ENCODE data around the gene MPP3.
"Not testable (repeated sequence)": the region's sequence is repeated elsewhere in the genome, so short reads cannot be mapped to it uniquely, and the experiment has no call there.

Gene MPP3, protein sequence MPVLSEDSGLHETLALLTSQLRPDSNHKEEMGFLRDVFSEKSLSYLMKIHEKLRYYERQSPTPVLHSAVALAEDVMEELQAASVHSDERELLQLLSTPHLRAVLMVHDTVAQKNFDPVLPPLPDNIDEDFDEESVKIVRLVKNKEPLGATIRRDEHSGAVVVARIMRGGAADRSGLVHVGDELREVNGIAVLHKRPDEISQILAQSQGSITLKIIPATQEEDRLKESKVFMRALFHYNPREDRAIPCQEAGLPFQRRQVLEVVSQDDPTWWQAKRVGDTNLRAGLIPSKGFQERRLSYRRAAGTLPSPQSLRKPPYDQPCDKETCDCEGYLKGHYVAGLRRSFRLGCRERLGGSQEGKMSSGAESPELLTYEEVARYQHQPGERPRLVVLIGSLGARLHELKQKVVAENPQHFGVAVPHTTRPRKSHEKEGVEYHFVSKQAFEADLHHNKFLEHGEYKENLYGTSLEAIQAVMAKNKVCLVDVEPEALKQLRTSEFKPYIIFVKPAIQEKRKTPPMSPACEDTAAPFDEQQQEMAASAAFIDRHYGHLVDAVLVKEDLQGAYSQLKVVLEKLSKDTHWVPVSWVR

DNA sequence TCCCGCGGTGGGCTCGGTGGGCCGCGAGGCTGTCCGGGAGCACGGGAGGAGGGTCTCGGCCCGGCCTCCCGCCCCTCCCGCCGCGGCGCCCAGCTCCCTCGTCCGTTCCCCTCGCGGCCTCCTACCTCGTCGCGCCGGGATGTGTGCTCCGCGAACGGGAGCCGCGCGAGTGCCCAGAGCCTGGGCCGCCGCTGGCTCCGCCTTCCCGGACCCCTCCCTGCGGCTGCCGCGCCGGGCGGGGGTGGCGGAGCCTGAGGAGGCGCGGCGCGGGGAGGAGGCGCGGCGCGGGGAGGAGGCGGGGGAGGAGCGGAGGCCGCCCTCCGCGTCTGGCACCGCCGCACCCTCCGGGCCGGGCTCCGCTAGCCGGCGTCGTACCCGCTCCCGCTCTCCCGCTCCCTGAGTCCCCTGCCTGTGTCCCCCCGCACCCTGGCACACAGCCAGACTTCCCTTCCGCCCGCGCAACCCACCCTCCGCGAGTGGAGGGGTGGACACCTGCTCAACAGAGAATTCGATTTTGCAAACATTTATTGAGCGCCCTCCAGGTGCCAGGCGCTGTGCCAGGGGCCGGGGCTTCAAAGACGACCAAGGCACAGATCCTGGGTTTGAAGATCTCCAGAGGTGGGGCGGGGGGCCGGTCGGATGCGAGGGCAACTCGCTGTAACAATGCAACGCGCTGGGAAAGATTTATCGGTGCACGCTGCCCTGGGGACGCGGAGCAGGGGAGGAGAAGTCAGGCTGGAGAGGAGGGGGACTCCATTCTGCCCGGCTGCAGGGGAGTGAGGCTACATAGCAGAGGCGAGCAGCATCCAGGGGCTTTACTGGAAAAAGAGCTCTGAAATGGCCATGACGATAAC, at the start of gene MPP3:
Gene MPP3, minus strand, starts transcription at position 171 of the 854 bp plus-strand sequence. CDS start 1,240 bp downstream, outside the sequence.
- DNase-seq (ENCODE audit: low spot score): no peak

DNA sequence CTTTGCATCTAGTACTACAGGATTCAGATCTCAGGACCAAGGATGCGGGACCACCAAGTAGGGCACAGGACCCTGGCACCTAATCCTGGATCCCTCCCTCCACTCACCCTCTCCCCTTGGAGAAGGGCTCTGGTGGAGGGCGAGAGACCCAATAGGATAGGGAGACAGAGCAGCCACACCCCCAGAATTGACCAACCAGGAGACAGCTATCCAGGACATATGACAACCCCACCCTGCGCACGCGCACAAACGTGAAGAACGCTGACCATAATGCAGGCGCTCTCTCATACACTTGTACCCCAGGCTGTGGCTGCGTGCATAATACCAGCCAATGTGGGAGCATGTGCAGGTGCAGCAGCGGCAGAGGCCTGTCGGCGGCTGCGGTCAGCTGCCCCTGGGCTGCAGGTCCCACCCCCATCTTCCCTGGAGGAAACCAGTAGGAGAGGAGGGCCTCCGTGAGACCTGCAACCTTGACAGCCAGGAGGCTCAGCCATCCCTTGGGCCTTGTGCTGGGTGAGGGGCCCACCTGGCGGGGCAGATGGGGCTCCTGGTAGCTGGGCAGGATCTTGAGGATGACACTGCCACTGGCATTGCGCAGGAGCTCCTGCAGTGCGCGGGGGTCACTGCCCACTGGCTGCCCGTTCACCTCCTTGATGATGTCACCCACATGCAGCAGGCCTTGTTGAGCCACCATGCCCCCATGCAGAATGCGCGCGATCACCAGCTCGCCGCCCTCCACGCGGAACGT, 49.0 kb upstream of the MPP3 start:
- DNase-seq (ENCODE audit: low spot score): no peak

DNA sequence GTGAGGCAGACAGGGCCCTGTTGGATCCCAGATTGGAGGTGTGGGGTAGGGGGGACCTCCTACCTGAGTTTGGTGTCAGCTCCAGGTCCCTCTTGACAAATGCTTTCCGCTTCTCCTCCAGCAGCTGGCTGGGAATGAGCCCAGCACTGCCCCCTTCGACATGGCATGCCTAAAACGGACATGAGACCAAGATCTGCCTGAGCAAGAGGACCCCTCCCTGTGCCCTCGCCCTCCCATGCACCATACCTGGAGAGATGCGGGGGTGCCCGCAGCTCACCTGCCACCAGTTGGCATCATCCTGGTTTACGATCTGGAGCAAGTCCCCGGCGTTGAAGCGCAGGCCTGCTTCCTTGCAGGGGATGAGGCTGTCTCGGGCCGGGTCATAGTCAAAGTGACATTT, 48.2 kb upstream of the MPP3 start:
- DNase-seq (ENCODE audit: low spot score): no peak

DNA sequence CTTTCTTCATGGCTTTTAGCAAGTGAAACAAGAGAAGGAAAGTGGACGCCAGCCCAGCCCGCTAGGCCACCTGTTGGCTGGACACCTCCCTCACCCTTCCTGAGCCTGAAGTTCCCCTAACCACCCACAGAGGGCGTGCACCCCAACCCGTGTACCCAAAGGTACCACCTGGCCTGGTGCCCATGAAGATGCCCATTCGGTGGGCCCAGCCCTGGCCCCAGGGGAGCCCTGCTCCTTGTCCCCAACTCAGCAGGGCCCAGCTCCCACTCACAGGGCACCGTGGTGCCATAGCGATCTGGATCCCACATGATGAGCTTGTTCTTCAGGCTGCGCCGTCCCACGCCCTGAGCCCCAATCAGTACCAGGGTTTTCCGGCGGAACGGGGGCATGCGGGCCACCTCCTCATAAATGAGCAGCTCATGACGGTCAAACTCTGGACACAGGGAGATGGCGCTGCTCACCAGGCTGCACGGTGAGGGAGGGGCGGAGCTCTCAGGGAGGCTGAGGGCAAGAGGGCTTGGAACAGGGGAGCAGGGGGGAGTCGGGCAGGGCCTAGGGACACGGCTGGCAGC, 47.6 kb upstream of the MPP3 start:
- peak; percentile 21 for DNase-seq (ENCODE audit: low spot score)

DNA sequence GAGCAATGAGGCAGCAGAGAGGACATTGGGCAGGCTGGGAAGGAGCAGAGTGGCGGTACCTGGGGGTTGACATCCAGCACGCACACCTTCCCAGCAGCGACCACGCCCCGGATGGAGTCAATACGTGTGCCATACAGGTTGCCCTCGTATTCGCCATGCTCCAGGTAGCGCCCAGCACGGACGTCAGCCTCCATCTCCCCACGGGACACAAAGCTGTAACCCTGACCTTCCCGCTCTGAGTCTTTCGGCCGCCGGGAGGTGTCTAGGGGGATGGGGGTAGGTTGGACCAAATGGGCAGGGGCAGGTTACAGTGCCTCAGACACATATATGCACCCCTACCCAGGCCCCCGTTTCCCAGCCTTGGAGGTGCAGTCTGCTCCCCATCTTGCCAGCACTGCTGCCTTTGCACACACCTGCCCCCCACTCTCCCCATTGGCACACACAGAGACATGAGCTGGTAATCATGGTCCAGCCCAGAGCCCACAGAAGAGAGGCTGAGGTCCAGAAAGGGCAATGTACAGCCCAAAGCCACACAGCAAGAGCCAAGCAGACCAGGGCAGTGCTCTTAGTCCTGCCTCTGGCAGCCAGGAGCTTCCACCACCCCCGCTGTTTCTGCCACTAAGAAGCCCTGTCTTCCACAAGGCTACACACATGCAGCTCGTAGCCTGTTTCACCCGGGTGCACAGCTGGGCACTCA, 46.9 kb upstream of the MPP3 start:
- DNase-seq (ENCODE audit: low spot score): no peak

DNA sequence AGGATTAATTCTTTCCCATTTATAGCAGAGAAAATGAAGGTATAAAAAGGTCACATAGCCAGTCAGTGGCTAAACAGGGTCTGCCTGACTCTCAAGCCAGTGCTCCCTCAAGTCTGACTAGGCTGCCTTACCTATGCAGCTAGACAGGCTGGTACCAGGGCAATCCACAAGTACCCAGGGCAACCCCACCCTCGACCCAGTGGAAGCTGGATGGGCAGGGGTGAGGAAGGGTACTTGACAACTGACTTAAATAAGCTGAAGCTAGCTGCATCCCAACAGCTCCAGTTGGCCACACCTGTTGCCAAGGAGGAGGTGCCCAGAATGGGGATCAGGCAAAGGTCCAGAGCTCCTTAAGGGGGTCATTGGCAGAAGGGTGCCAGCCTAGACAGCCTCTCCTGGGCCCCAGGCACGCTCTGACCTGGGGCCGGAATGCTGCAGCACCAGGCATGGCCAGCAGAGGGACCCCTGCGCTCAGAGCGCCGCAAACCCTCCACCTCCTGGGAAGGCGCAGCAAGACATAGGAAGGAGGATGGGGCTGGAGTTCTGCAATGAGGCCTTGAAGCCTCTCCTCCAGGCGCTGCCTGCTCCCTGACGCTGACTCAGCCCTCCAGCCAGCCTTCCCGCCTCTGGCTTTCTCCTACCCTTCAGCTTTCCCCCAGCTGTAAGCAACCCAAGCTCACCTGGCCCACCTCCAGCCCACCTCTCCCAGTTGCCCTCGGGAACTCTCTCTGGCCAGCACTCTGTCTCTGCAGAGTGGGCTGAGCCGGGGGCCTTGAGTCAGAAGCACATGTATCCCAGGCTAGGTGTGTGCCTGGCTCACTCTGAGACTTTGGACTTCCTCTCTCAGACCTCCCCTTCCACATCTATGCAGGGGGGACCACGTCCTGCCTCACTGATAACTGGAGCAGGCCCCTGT, 45.6 kb upstream of the MPP3 start:
- DNase-seq (ENCODE audit: low spot score): peak; percentile 43

DNA sequence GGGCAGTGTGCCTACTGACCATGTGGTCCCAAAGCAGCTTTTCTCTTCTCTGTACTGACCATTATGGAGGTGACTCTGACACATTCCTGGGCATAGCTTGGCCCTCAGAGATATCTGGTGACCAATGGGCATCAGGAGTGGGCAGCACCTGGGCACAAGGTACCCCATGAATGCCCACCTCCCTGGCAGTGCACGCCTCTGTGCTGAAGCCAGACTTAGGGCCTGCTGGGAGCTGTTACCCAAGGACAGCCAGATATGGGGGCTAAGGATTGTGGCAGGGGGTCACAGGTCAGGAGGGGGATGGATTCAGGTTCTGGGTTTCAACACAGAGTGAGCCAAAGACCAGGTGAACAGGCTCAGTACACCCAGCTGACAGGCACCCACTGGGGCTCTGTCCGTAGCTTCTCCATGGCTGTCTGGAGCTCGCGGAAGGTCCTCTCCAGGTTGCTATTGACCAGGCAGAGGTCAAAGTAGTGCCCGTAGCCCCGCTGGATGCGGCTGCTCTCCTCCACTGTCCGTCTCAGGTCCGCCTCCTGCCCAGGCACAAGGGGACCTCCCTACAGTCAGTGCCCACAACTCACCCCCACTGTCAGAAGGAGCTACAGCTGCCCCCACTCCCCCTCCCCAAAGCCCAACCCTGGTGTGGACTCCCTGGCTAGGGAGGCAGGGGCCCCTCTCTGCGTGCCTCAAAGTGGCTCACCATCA, 44.7 kb upstream of the MPP3 start:
- no peak for DNase-seq (ENCODE audit: low spot score)

DNA sequence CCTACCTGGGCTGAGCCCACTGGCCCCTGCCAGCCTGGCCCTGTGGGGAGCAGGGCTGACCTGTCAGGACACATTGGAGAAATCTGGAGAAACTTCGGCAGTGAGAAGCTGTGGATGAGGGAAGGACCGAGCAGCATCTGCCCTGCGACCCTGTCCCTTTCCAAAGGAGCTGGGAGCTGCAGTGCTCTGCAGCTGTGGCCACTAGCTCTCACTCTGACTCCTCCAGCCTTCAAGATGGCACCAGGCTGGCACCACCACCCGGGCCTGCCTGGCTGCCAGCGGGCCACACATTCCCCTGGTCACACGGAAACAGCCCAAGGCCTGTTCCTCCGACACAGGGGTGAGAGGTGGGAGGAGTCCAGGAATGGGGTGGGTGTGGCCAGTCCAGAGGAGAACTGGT, 44.1 kb upstream of the MPP3 start:
- no peak for DNase-seq (ENCODE audit: low spot score)

DNA sequence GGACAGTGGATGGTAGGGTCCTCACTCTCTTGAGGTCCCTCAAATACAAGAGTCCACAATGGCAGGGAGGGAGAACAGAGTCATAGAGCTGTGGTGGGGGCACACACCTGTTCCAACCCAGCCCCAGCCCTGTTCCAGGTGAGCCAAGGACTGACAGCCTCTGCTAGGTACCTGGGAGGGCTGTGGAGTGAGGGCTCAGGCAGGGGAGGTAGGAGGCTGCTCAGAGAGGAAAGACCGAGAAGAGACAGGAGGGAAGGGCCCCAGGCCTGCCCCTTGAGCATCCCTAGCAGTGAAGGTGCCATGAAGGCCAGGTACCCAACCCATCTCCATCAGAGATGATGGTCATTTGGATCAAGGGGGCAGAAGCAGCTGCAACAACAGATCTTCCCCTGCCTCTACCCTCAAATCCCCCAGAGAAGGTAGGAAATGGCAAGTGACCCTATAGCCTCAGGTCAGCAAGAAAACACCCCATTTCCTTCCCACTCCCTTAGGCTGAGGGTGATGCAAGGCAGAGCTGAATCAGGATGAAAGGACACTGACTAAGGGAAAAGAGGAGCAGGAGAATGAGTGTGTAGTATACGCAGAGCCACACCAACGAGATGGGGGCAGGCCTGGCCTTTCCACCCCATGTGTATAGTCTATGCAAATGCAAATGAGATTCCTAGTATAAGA, 42.7 kb upstream of the MPP3 start:
- no peak for DNase-seq (ENCODE audit: low spot score)

DNA sequence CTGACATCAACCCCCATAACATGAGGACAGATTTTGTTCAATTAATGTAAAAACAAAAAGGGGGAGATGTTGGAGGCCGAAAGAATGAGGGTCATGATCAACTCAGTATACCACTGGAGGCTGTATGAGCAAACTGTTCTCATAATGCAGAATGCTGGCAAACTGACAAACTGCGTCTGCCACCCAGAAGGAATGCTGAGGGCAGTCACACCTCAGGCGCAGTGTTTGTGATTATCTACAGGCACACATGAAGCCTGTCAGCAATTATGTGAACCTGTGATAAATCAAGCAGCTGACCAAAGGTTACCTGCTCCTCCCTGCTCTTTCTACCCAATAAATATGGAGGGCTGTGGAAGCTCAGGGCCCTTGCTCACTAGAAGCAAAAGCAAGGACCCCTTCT, 41.3 kb upstream of the MPP3 start:
- no peak for DNase-seq (ENCODE audit: low spot score)

DNA sequence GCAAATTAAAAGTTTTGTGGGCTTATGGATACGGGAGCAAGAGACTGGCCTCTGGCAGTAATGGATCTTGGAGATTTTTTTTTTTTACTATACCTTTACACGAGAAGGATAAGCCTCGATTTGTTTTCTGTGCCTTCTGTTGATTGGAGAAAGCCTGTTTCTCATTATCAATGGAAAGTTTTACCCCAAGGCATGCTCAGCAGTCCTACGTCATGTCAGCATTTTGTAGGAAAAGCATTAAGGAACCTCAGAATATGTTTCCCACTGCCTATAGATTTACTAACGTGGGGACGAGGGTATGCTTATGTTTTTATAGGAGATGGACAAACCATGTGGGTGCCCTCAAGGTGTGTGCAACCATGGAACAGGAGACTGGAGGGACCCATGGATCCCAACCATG, 40.9 kb upstream of the MPP3 start:
- no peak for DNase-seq (ENCODE audit: low spot score)

DNA sequence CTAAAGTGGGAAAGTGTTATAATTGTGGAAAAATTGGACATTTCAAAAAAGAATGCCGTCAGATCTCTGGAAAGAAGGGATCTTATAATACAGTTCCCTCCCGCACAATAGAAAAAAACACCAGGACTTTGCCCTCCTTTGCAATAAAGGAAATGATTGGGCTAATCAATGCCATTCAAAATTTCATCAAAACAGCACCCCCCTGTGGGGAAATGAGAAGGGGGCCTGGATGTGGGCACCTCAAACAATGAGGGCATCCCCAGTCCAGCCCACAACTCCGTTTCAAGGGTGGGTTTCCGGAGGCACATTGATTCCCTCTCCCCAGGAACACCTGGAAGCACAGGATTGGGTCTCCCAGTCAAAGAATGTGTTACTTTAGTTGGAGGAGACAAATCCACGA, 40.1 kb upstream of the MPP3 start:
- DNase-seq (ENCODE audit: low spot score): no peak

DNA sequence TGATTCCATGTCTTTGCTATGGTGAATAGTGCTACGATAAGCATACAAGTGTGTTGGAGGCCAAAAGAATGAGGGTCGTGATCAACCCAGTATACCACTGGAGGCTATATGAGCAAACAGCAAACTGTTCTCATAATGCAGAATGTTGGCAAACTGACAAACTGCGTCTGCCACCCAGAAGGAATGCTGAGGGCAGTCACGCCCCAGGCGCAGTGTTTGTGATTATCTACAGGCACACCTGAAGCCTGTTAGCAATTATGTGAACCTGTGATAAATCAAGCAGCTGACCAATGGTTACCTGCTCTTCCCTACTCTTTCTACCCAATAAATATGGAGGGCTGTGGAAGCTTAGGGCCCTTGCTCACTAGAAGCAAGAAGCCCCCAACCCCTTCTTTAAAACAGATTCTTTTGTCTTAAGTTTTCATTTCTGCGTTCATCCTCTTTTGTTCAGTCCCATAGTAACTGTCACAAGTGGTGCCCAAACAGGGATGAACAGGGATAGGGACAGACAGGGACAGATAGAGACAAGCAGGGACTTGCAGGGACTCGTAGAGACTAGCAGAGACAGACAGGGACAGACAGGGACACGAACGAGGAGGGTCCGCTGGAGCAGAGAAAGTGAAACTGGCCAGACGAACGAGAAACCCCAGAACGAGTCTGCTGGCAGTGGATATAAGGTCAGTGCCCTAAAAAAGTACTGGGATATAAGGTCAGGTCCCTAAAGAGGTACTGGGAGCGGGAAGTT, 39.2 kb upstream of the MPP3 start:
- no peak for DNase-seq (ENCODE audit: low spot score)

DNA sequence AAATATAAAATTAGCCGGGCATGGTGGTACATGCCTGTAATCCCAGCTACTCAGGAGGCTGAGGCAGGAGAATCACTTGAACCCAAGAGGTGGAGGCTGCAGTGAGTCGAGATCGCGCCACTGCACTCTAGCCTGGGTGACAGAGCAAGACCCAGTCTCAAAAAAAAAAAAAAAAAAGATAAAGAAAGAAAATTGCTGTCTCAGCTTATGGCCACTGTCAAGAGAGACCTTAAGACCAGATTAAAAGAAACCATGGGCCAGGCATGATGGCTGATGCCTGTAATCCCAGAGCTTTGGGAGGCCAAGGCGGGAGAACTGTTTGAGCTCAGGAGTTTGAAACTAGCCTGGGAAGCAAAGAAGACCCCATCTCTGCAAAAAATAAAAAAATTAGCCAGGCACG, 36.1 kb upstream of the MPP3 start:
- not testable (repeated sequence) for DNase-seq (ENCODE audit: low spot score)

DNA sequence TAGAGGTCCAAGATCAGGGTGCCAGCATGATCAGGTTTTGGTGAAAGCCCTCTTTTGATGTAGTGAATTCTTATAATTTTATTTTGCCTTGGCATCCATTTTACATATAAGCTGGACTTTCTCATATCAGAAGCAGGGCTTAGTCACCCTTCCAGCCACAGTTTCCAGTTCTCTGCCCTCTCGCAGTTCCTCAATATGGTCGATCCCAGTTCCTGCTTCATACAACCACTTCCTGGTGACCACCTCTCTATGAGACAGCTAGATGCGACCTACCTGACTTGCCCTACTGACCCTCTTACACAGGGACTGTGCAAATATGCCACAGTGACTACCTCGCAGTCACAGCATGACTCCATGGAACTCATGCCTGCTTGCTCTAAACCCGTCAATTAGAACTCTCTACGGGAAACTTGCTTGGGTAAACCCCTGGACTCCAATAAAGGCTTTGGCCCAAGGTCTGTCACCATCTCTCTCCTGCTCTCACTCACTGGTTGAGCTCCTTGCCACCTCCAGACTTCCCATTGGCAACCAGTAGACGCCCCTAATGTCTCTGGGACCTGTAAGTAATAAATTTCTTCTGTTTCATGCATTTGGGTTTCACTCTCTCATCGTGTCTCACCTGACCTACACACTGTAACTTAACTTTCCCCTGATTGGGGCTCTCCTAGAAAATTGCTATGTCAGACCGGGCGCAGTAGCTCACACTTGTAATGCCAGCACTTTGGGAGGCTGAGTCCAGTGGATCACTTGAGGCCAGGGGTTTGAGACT, 35.5 kb upstream of the MPP3 start:
- DNase-seq (ENCODE audit: low spot score): no peak

DNA sequence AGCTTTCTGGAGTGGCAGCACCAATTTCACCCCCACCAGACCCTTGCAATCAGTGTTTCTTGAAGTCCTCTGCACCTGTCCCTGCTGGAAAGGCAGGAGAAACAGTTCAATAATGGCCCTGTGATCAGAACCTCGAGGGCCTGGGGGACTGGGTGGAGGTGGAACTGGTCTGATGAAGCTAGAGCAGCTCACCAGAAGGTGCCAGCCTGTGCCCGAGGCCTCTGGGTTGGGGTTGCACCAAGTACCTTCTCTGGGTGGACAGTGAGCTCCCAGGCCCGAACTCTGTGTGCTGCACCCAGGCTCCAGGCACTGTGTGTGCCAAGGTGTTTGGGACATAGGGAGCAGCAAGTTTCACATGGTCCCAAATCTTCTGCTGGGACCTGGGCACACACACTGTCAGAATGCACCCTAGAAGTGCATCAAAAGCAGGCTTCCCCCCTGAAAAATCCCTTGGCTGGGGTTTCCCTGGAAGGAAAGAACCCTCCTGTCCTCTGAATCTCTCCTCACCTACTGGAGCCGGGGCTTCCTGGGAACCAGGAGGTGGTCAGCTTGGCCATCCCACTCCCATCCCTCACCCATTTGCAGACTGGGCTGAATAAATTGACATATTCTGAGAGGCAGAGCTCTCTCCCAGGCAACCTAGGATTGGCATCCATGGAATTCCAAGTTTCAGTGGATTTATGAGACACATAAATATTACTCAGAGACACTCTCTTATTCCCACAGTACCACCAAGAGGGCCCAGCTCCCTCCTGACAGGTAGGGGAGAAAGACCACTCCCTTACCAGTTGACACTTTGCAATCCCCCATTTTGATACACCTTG, 31.4 kb upstream of the MPP3 start:
- no peak for DNase-seq (ENCODE audit: low spot score)
